Parathyroid adenoma (tissue), 2 donors: ENCODE data around the gene OR5H1.

Experiments used
- H2AFZ ChIP-seq: fragments of 300-600 bp; sonication (generic); one replicate; pipeline ENCODE4 v1.7.0; 2017; ENCODE audit warnings: antibody characterized with exemption, mild to moderate bottlenecking
- H3K27ac ChIP-seq: fragments of 300-600 bp; sonication (generic); one replicate; pipeline ENCODE4 v1.7.0; 2017
- H3K27me3 ChIP-seq: fragments of 300-600 bp; sonication (generic); one replicate; pipeline ENCODE4 v1.7.0; 2017; ENCODE audit warnings: low read length; ENCODE audit not compliant: control insufficient read depth, insufficient read depth
- H3K36me3 ChIP-seq: fragments of 300-600 bp; sonication (generic); one replicate; pipeline ENCODE4 v1.7.0; 2017; ENCODE audit warnings: low read length; ENCODE audit not compliant: control insufficient read depth, insufficient read depth
- H3K4me1 ChIP-seq: fragments of 300-600 bp; sonication (generic); one replicate; pipeline ENCODE4 v1.7.0; 2017; ENCODE audit warnings: control low read depth
- H3K4me2 ChIP-seq: fragments of 300-600 bp; sonication (generic); one replicate; pipeline ENCODE4 v1.7.0; 2017; ENCODE audit warnings: low read length
- H3K4me3 ChIP-seq: fragments of 300-600 bp; sonication (generic); one replicate; pipeline ENCODE4 v1.7.0; 2017; ENCODE audit warnings: low read depth, low read length
- H3K79me2 ChIP-seq: fragments of 300-600 bp; sonication (generic); one replicate; pipeline ENCODE4 v1.7.0; 2017; ENCODE audit warnings: control low read depth
- H3K9ac ChIP-seq: fragments of 300-600 bp; sonication (generic); one replicate; pipeline ENCODE4 v1.7.0; 2017; ENCODE audit warnings: mild to moderate bottlenecking
- H3K9me3 ChIP-seq: fragments of 300-600 bp; sonication (generic); one replicate; pipeline ENCODE4 v1.7.0; 2017; ENCODE audit warnings: low read length; ENCODE audit not compliant: control insufficient read depth
- TF ChIP-seq, protein P1 (sequence below): fragments of 300-600 bp; sonication (generic); IDR thresholded peaks from one replicate; pipeline ENCODE4 v1.7.0; 2017; ENCODE audit warnings: antibody characterized with exemption, mild to moderate bottlenecking
- donor health status: primary hyperparathyroidism.

The OR5H1 gene

DNA sequence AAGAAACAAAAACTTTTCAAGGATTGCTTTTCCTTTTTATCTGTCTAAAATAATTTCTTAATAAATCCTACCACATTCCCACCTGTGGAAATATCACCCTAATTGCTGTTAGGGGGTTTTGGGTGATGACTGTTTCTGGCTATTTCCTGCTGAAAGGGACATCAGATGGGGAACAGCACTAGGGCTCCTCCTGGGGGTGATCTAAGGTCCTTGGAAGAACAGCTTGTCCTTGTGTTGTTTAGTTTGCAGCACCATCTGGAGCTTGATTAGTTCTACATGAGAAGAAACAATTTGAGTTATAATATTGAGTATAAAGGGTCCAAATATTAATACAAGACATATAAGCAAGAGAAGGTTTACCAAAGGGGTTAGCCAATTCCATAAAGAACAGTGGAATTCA, 54.7 kb downstream of the OR5H1 start:
- TF ChIP-seq, protein P1, sequence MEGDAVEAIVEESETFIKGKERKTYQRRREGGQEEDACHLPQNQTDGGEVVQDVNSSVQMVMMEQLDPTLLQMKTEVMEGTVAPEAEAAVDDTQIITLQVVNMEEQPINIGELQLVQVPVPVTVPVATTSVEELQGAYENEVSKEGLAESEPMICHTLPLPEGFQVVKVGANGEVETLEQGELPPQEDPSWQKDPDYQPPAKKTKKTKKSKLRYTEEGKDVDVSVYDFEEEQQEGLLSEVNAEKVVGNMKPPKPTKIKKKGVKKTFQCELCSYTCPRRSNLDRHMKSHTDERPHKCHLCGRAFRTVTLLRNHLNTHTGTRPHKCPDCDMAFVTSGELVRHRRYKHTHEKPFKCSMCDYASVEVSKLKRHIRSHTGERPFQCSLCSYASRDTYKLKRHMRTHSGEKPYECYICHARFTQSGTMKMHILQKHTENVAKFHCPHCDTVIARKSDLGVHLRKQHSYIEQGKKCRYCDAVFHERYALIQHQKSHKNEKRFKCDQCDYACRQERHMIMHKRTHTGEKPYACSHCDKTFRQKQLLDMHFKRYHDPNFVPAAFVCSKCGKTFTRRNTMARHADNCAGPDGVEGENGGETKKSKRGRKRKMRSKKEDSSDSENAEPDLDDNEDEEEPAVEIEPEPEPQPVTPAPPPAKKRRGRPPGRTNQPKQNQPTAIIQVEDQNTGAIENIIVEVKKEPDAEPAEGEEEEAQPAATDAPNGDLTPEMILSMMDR: no peak
- Histone ChIP-seq H3K9me3 (no peaks in the 10 kb centered on the region), H3K27me3 (no peaks in the 10 kb centered on the region), H3K9ac (no peak overlapping the region), H3K36me3 (no peaks in the 10 kb centered on the region), H3K4me1 (no peaks in the 10 kb centered on the region), H2AFZ (no peak overlapping the region), H3K27ac (no peak overlapping the region), H3K4me3 (no peak overlapping the region), H3K4me2 (no peak overlapping the region), H3K79me2 (no peaks in the 10 kb centered on the region)
